ENCODE data around the gene RPS6KA5. TPM values are rescaled to one million over a fixed set of nuclear protein-coding genes. Genes with fewer than 3 reads are reported as not detected.

Gene RPS6KA5
- total RNA-seq, 5 donors from 2014 or later (not counting 1 experiment from before 2014, with no cell fraction given) = 28.8 to 39.8 (median 35.3) TPM

- Mint-ChIP-seq H3K4me3 (no peak overlapping the region), H3K27ac (no peak overlapping the region), H3K9me3 (no peaks in the 10 kb centered on the region), H3K27me3 (no peaks in the 10 kb centered on the region), H3K36me3 (peaks cover 19% of the 10 kb centered on the region), H3K4me1 (peaks cover 41 to 66% (median 65%) of the 10 kb centered on the region in 3 donors)
- ATAC-seq (replicated peaks in 1 of 4) = no peak
- H3K36me3 ChIP-seq (ENCODE audit: control insufficient read depth in 2 of 2, extremely low read depth in 1 of 2, insufficient read depth in 1 of 2, low read length in 1 of 2) = peaks cover 0 to 4% of the 10 kb centered on the region in 2 donors
- POLR2A ChIA-PET = no interaction called here
- 100% methylated on average over 1 of the region's 3 CpGs for WGBS (ENCODE audit: insufficient coverage)
- no peaks in the 10 kb centered on the region for H3K9me3 ChIP-seq
- no peak overlapping the region for H3K27ac ChIP-seq (ENCODE audit: low read length)
- H3K4me3 ChIP-seq (ENCODE audit: control insufficient read depth in 1 of 2, extremely low read depth in 1 of 2, low read length in 1 of 2) = no peak overlapping the region
- no peak for DNase-seq
- H3K4me1 ChIP-seq (ENCODE audit: control insufficient read depth in 1 of 2, extremely low read depth in 1 of 2, insufficient read depth in 2 of 2, low read length in 2 of 2) = peaks cover 4 to 16% of the 10 kb centered on the region in 2 experiments
- H3K27me3 ChIP-seq (replicated peaks in 1 of 2; ENCODE audit: control insufficient read depth in 2 of 2, extremely low read depth in 1 of 2, insufficient read depth in 2 of 2, low read length in 1 of 2) = no peaks in the 10 kb centered on the region
- CTCF ChIA-PET = no interaction called here
Observed at GRCh38 chr14:91019673-91020072, 40.8 kb downstream of the RPS6KA5 start.

DNA sequence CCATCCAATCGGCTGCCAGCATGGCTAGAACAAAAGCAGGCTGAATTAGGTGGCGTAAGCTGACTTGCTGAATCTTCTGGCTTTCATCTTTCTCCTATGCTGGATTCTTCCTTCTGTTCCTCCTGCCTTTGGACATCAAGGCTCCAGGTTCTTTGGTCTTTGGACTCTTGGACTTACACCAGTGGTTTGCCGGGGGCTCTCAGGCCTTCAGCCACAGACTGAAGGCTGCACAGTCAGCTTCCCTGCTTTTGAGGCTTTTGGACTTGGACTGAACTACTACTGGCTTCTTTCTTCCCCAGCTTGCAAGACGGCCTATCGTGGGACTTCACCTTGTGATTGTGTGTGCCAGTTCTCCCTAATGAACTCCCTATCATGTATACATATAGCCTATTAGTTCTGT, 42.0 kb downstream of the RPS6KA5 start:
- ChIA-PET CTCF (no interaction called here), POLR2A (no interaction called here)
- peaks cover 0 to 4% of the 10 kb centered on the region in 2 donors for H3K36me3 ChIP-seq (ENCODE audit: control insufficient read depth in 2 of 2, extremely low read depth in 1 of 2, insufficient read depth in 1 of 2, low read length in 1 of 2)
- peaks cover 19% of the 10 kb centered on the region for H3K36me3 Mint-ChIP-seq
- no peak for DNase-seq
- no peaks in the 10 kb centered on the region for H3K27me3 Mint-ChIP-seq
- H3K4me1 Mint-ChIP-seq = peaks cover 31 to 55% (median 55%) of the 10 kb centered on the region in 3 donors
- H3K4me3 ChIP-seq (ENCODE audit: control insufficient read depth in 1 of 2, extremely low read depth in 1 of 2, low read length in 1 of 2) = no peak overlapping the region
- H3K9me3 Mint-ChIP-seq = no peaks in the 10 kb centered on the region
- H3K4me1 ChIP-seq (ENCODE audit: control insufficient read depth in 1 of 2, extremely low read depth in 1 of 2, insufficient read depth in 2 of 2, low read length in 2 of 2) = peaks cover 3 to 16% of the 10 kb centered on the region in 2 experiments
- H3K27ac Mint-ChIP-seq = peak overlapping the region in 1 of 2 donors; percentile 22
- no peak for ATAC-seq (replicated peaks in 1 of 4)
- no peak overlapping the region for H3K27ac ChIP-seq (ENCODE audit: low read length)
- no peaks in the 10 kb centered on the region for H3K27me3 ChIP-seq (replicated peaks in 1 of 2; ENCODE audit: control insufficient read depth in 2 of 2, extremely low read depth in 1 of 2, insufficient read depth in 2 of 2, low read length in 1 of 2)
- H3K9me3 ChIP-seq = no peaks in the 10 kb centered on the region
- 96% methylated on average over 3 of the region's 5 CpGs for WGBS (ENCODE audit: insufficient coverage)
- no peak overlapping the region for H3K4me3 Mint-ChIP-seq

GRCh38 chr14:91016800-91017410, 43.5 kb downstream of the RPS6KA5 start:
- no peak overlapping the region for H3K4me3 Mint-ChIP-seq
- peaks cover 19% of the 10 kb centered on the region for H3K36me3 Mint-ChIP-seq
- WGBS (ENCODE audit: insufficient coverage) = 100% methylated on average over 1 of the region's 3 CpGs
- H3K27me3 Mint-ChIP-seq = no peaks in the 10 kb centered on the region
- Histone ChIP-seq H3K9me3 (no peaks in the 10 kb centered on the region), H3K27ac (ENCODE audit: low read length) (no peak overlapping the region), H3K36me3 (ENCODE audit: control insufficient read depth in 2 of 2, extremely low read depth in 1 of 2, insufficient read depth in 1 of 2, low read length in 1 of 2) (peaks cover 0 to 4% of the 10 kb centered on the region in 2 donors), H3K27me3 (replicated peaks in 1 of 2; ENCODE audit: control insufficient read depth in 2 of 2, extremely low read depth in 1 of 2, insufficient read depth in 2 of 2, low read length in 1 of 2) (no peaks in the 10 kb centered on the region), H3K4me1 (ENCODE audit: control insufficient read depth in 1 of 2, extremely low read depth in 1 of 2, insufficient read depth in 2 of 2, low read length in 2 of 2) (peaks cover 6 to 8% of the 10 kb centered on the region in 2 experiments), H3K4me3 (ENCODE audit: control insufficient read depth in 1 of 2, extremely low read depth in 1 of 2, low read length in 1 of 2) (no peak overlapping the region)
- ATAC-seq (replicated peaks in 1 of 4) = no peak
- CTCF ChIA-PET = no interaction called here
- H3K9me3 Mint-ChIP-seq = no peaks in the 10 kb centered on the region
- POLR2A ChIA-PET = no interaction called here
- H3K4me1 Mint-ChIP-seq = peaks cover 19 to 46% (median 43%) of the 10 kb centered on the region in 3 donors
- H3K27ac Mint-ChIP-seq = no peak overlapping the region
- DNase-seq = no peak

DNA sequence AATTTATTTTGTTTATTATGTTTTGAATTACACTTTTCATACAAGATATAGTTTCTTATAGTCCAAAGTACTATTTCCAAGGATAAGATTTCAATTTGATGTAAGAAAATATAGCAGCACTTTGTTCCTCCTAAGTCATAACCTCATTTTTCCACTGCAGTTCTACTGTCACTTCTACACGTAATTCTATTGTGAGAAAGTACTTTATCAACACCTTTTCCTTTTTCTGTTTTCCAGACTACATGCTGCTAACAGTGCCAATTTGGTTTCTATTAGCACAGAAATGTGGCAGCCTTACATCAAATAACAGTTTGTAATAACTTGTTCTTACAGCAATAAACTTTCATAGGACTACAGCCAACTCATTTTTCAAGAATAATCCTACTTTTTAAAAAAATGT, 45.0 kb downstream of the RPS6KA5 start:
- Mint-ChIP-seq H3K9me3 (no peaks in the 10 kb centered on the region), H3K4me3 (no peak overlapping the region), H3K27ac (no peak overlapping the region), H3K27me3 (no peaks in the 10 kb centered on the region), H3K4me1 (peaks cover 22 to 45% (median 40%) of the 10 kb centered on the region in 3 donors), H3K36me3 (peaks cover 19% of the 10 kb centered on the region)
- ATAC-seq (replicated peaks in 1 of 4) (no peak), DNase-seq (no peak)
- Histone ChIP-seq H3K27ac (ENCODE audit: low read length) (no peak overlapping the region), H3K36me3 (ENCODE audit: control insufficient read depth in 2 of 2, extremely low read depth in 1 of 2, insufficient read depth in 1 of 2, low read length in 1 of 2) (peaks cover 0 to 4% of the 10 kb centered on the region in 2 donors), H3K9me3 (no peaks in the 10 kb centered on the region), H3K4me3 (ENCODE audit: control insufficient read depth in 1 of 2, extremely low read depth in 1 of 2, low read length in 1 of 2) (no peak overlapping the region), H3K4me1 (ENCODE audit: control insufficient read depth in 1 of 2, extremely low read depth in 1 of 2, insufficient read depth in 2 of 2, low read length in 2 of 2) (peaks cover 0 to 8% of the 10 kb centered on the region in 2 experiments), H3K27me3 (replicated peaks in 1 of 2; ENCODE audit: control insufficient read depth in 2 of 2, extremely low read depth in 1 of 2, insufficient read depth in 2 of 2, low read length in 1 of 2) (no peaks in the 10 kb centered on the region)
- WGBS (ENCODE audit: insufficient coverage) = no CpG with 5 or more reads among the region's 1 CpG
- CTCF ChIA-PET = no interaction called here
- POLR2A ChIA-PET = no interaction called here

DNA sequence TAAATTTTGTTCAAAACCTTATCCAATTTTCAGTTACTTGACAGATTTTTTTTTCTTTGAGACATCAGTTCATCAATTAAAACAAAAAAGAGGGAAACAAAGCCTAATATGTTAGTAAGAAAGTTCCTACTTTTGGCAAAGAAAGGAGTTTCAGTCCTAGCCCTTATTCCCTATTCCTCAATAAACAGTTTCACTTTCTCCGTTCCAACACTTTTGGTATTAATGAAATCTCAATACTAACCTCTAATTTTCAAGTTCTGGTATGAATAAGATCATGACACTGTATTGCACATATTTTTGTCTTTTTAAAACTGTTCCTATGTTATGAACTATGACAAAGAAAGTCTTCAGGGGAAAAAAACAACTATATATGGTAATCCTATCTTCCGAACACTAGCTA, 48.4 kb downstream of the RPS6KA5 start:
- WGBS (ENCODE audit: insufficient coverage) = no CpG with 5 or more reads among the region's 2 CpGs
- no peaks in the 10 kb centered on the region for H3K9me3 Mint-ChIP-seq
- Histone ChIP-seq H3K27ac (ENCODE audit: low read length) (no peak overlapping the region), H3K9me3 (no peaks in the 10 kb centered on the region), H3K4me3 (ENCODE audit: control insufficient read depth in 1 of 2, extremely low read depth in 1 of 2, low read length in 1 of 2) (no peak overlapping the region), H3K4me1 (ENCODE audit: control insufficient read depth in 1 of 2, extremely low read depth in 1 of 2, insufficient read depth in 2 of 2, low read length in 2 of 2) (peaks cover 5 to 29% of the 10 kb centered on the region in 2 experiments), H3K27me3 (replicated peaks in 1 of 2; ENCODE audit: control insufficient read depth in 2 of 2, extremely low read depth in 1 of 2, insufficient read depth in 2 of 2, low read length in 1 of 2) (no peaks in the 10 kb centered on the region), H3K36me3 (ENCODE audit: control insufficient read depth in 2 of 2, extremely low read depth in 1 of 2, insufficient read depth in 1 of 2, low read length in 1 of 2) (no peaks in the 10 kb centered on the region)
- POLR2A ChIA-PET = interaction anchor here (0.5 to 1.0 kb wide), 3 partner anchors 54 to 157 kb away, joined by 3 read pairs; partner anchors contain the start of gene DGLUCY (in 1 of the 2)
- no peak overlapping the region for H3K27ac Mint-ChIP-seq
- CTCF ChIA-PET = no interaction called here
- peaks cover 38 to 51% (median 44%) of the 10 kb centered on the region in 3 donors for H3K4me1 Mint-ChIP-seq
- no peak for ATAC-seq (replicated peaks in 1 of 4)
- no peaks in the 10 kb centered on the region for H3K27me3 Mint-ChIP-seq
- H3K4me3 Mint-ChIP-seq = no peak overlapping the region
- peaks cover 6% of the 10 kb centered on the region for H3K36me3 Mint-ChIP-seq
- DNase-seq = no peak

GRCh38 chr14:91010153-91010533, 50.3 kb downstream of the RPS6KA5 start:
- ChIA-PET CTCF (interaction anchor here in 1 of 2 donors (0.6 kb wide), 1 partner anchor 390 kb away, joined by 3 read pairs; no protein-coding TSS in a partner anchor), POLR2A (no interaction called here)
- Histone ChIP-seq H3K27me3 (replicated peaks in 1 of 2; ENCODE audit: control insufficient read depth in 2 of 2, extremely low read depth in 1 of 2, insufficient read depth in 2 of 2, low read length in 1 of 2) (no peaks in the 10 kb centered on the region), H3K4me1 (ENCODE audit: control insufficient read depth in 1 of 2, extremely low read depth in 1 of 2, insufficient read depth in 2 of 2, low read length in 2 of 2) (peaks cover 5 to 29% of the 10 kb centered on the region in 2 experiments), H3K9me3 (no peaks in the 10 kb centered on the region), H3K4me3 (ENCODE audit: control insufficient read depth in 1 of 2, extremely low read depth in 1 of 2, low read length in 1 of 2) (no peak overlapping the region), H3K27ac (ENCODE audit: low read length) (no peak overlapping the region), H3K36me3 (ENCODE audit: control insufficient read depth in 2 of 2, extremely low read depth in 1 of 2, insufficient read depth in 1 of 2, low read length in 1 of 2) (no peaks in the 10 kb centered on the region)
- H3K36me3 Mint-ChIP-seq = no peaks in the 10 kb centered on the region
- H3K27me3 Mint-ChIP-seq = no peaks in the 10 kb centered on the region
- ATAC-seq (replicated peaks in 1 of 4) (no peak), DNase-seq (no peak)
- H3K9me3 Mint-ChIP-seq = no peaks in the 10 kb centered on the region
- H3K4me1 Mint-ChIP-seq = peaks cover 42 to 50% (median 44%) of the 10 kb centered on the region in 3 donors
- no peak overlapping the region for H3K4me3 Mint-ChIP-seq
- no CpG with 5 or more reads among the region's 2 CpGs for WGBS (ENCODE audit: insufficient coverage)
- H3K27ac Mint-ChIP-seq = peak overlapping the region in 1 of 2 donors; percentile 26
